PC-3 (cell line): ENCODE data around the gene ASCL5. TPM values are rescaled to one million over a fixed set of nuclear protein-coding genes. Genes with fewer than 3 reads are reported as not detected.

Experiments used
- ATAC-seq: fragments of 200-7000 bp; cut with Tn5 transposase; 2 replicates; pipeline ENCODE4 v1.9.1; 2020; ENCODE audit warnings: mild to moderate bottlenecking, moderate library complexity
- BruUV-seq: library from RNA; stranded (reverse); fragments of 400-500 nt; replicated peaks from 2 replicates; lab custom pipeline; 2021; lab: Mats Ljungman, UMichigan
- CTCF ChIA-PET: fragments of 300-600 bp; sonication (Branson Sonifier 250); formaldehyde crosslinking; loops from one replicate; lab custom pipeline; 2022; ENCODE audit warnings: antibody characterized with exemption; lab: Charles Lee
- POLR2A ChIA-PET: fragments of 300-600 bp; sonication (Branson Sonifier 250); formaldehyde crosslinking; loops from one replicate; lab custom pipeline; 2022; ENCODE audit warnings: antibody characterized with exemption; ENCODE audit not compliant: unreplicated experiment; lab: Charles Lee
- DNase-seq: peaks from one replicate; pipeline ENCODE4 v3.0.0-alpha.2; 2015
- H2AFZ ChIP-seq: fragments of 300-600 bp; sonication (generic); 2 replicates; pipeline ENCODE4 v1.6.0; 2016; ENCODE audit warnings: antibody characterized with exemption, low read length
- H3F3A ChIP-seq: fragments of 300-600 bp; sonication (generic); one replicate; pipeline ENCODE4 v1.6.0; 2017; ENCODE audit warnings: antibody characterized with exemption, low read length, control low read depth, mild to moderate bottlenecking; ENCODE audit not compliant: unreplicated experiment
- H3K27ac ChIP-seq: fragments of 300-600 bp; sonication (generic); 2 replicates; pipeline ENCODE4 v1.5.1; 2016; ENCODE audit warnings: mild to moderate bottlenecking, low read length
- H3K27me3 ChIP-seq: fragments of 300-600 bp; sonication (generic); 2 replicates; pipeline ENCODE4 v1.6.1; 2016; ENCODE audit warnings: low read length, mixed read lengths
- H3K36me3 ChIP-seq: fragments of 300-600 bp; sonication (generic); 2 replicates; pipeline ENCODE4 v1.6.1; 2016; ENCODE audit warnings: low read depth, mixed run types, low read length, mixed read lengths
- H3K4me1 ChIP-seq: fragments of 300-600 bp; sonication (generic); 2 replicates; pipeline ENCODE4 v1.5.1; 2016; ENCODE audit warnings: low read length; ENCODE audit not compliant: insufficient read depth
- H3K4me2 ChIP-seq: fragments of 300-600 bp; sonication (generic); 2 replicates; pipeline ENCODE4 v1.6.0; 2016; ENCODE audit warnings: low read length
- H3K4me3 ChIP-seq: fragments of 300-600 bp; sonication (generic); 2 replicates; pipeline ENCODE4 v1.5.1; 2016; ENCODE audit warnings: mild to moderate bottlenecking, low read length, mixed read lengths
- H3K79me2 ChIP-seq: fragments of 300-600 bp; sonication (generic); 2 replicates; pipeline ENCODE4 v1.6.1; 2017; ENCODE audit warnings: low read length, mixed read lengths
- H3K9ac ChIP-seq: fragments of 300-600 bp; sonication (generic); 2 replicates; pipeline ENCODE4 v1.6.0; 2016; ENCODE audit warnings: mild to moderate bottlenecking, low read length
- H3K9me2 ChIP-seq: fragments of 300-600 bp; sonication (generic); replicated peaks from 2 replicates; pipeline ENCODE4 v1.6.1; 2016; ENCODE audit warnings: mixed run types, low read length, mixed read lengths
- H3K9me3 ChIP-seq: fragments of 300-600 bp; sonication (generic); 2 replicates; pipeline ENCODE4 v1.6.1; 2016; ENCODE audit warnings: low read length, mixed read lengths
- H4K20me1 ChIP-seq: fragments of 300-600 bp; sonication (generic); 2 replicates; pipeline ENCODE4 v1.6.1; 2016; ENCODE audit warnings: low read length, mixed read lengths
- EZH2 ChIP-seq: fragments of 300-600 bp; sonication (generic); IDR thresholded peaks from one replicate; pipeline ENCODE4 v1.6.1; 2017; ENCODE audit warnings: antibody characterized with exemption, mild to moderate bottlenecking, low read length; ENCODE audit not compliant: unreplicated experiment
- EZH2phosphoT487 ChIP-seq: fragments of 300-600 bp; sonication (generic); IDR thresholded peaks from 2 replicates; pipeline ENCODE4 v1.6.1; 2018; ENCODE audit warnings: mild to moderate bottlenecking, antibody characterized with exemption, low read length, borderline replicate concordance
- intact Hi-C: fragments of 100-400 bp; cut with micrococcal nuclease; formaldehyde crosslinking; loops from 2 replicates; pipeline ENCODE4 v1.9.0; 2023
- total RNA-seq: library from RNA; depleted of rRNA; stranded (reverse); fragments of >200 nt; gene quantifications from 2 replicates; pipeline ENCODE4 v1.2.3, GENCODE V29; 2014; rRNA removed
- TF ChIP-seq, protein P1 (sequence below): fragments of 300-600 bp; sonication (generic); conservative IDR thresholded peaks from 2 replicates; pipeline ENCODE4 v1.5.1; 2017; ENCODE audit warnings: antibody characterized with exemption, low read depth, mild to moderate bottlenecking, low read length

ASCL5 gene
- total RNA-seq, 1 experiment from 2014 or later, result 3.1 TPM

DNA sequence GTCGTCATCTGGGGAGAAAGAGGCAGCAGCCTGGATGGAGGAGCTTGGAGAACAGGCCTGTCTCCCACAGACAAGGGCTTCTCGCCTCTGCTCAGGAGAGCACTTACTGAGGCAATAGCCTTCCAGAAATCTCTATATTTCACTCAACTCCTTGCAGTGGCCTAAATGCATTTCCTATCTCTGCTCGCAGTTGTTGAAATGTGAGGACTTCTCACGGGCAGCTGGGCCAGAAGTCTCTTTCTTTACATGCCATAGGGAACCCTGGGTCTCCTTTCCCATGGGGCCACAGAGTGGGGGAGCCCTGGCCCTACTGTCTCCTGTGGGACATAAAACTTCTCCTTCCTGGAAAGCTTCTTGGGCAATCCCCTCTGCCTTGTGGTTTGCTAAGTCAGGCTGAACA, 60.0 kb downstream of the ASCL5 start:
- POLR2A ChIA-PET, result no interaction called here
- intact Hi-C loops, result no loop called here
- Histone ChIP-seq H4K20me1 (no peaks in the 10 kb centered on the region), H3K4me3 (no peak overlapping the region), H3K4me2 (no peak overlapping the region), H3K9ac (no peak overlapping the region), H3K9me3 (no peaks in the 10 kb centered on the region), H3K79me2 (no peaks in the 10 kb centered on the region), H3K36me3 (no peaks in the 10 kb centered on the region), H3K27ac (no peak overlapping the region), H3K4me1 (no peaks in the 10 kb centered on the region; the same call in 1 of the 2 replicates), H3F3A (no peaks in the 10 kb centered on the region), H3K9me2 (no peaks in the 10 kb centered on the region), H2AFZ (no peak overlapping the region), H3K27me3 (peaks cover 81% of the 10 kb centered on the region)
- ATAC-seq (no peak), DNase-seq (no peak)
- CTCF ChIA-PET, result no interaction called here
- no TSS peak for BruUV-seq
- no peak for TF ChIP-seq EZH2phosphoT487
- TF ChIP-seq, protein P1, sequence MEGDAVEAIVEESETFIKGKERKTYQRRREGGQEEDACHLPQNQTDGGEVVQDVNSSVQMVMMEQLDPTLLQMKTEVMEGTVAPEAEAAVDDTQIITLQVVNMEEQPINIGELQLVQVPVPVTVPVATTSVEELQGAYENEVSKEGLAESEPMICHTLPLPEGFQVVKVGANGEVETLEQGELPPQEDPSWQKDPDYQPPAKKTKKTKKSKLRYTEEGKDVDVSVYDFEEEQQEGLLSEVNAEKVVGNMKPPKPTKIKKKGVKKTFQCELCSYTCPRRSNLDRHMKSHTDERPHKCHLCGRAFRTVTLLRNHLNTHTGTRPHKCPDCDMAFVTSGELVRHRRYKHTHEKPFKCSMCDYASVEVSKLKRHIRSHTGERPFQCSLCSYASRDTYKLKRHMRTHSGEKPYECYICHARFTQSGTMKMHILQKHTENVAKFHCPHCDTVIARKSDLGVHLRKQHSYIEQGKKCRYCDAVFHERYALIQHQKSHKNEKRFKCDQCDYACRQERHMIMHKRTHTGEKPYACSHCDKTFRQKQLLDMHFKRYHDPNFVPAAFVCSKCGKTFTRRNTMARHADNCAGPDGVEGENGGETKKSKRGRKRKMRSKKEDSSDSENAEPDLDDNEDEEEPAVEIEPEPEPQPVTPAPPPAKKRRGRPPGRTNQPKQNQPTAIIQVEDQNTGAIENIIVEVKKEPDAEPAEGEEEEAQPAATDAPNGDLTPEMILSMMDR, result no peak
- no peak for TF ChIP-seq EZH2

DNA sequence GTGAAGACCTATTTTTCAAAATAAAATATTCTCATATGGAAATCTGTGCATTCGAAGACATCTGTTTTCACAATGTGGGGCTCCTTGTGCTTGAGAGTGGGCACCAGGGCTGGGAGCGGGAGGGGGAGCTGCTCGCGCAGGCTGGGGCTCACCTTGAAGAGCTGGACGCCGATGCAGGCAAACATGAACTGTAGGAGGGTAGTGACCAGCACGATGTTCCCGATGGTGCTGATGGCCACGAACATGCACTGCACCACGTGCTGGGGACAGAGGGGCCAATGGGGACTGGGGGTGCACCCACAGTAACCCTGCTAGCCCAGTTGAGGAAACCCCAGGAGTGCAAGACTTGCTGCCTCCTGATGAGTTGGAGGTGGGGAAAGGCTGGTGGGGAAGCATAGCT, 61.3 kb downstream of the ASCL5 start:
- Histone ChIP-seq H3K4me2 (no peak overlapping the region), H3F3A (no peaks in the 10 kb centered on the region), H3K36me3 (no peaks in the 10 kb centered on the region), H3K9me2 (no peaks in the 10 kb centered on the region), H3K27ac (no peak overlapping the region), H3K9me3 (no peaks in the 10 kb centered on the region), H3K4me3 (no peak overlapping the region), H3K4me1 (no peaks in the 10 kb centered on the region), H3K79me2 (no peaks in the 10 kb centered on the region), H2AFZ (no peak overlapping the region), H3K27me3 (peaks cover 85% of the 10 kb centered on the region), H3K9ac (no peak overlapping the region), H4K20me1 (no peaks in the 10 kb centered on the region)
- DNase-seq (no peak), ATAC-seq (no peak)
- TF ChIP-seq EZH2phosphoT487 (no peak), EZH2 (no peak)
- TF ChIP-seq, protein P1, result no peak
- ChIA-PET POLR2A (no interaction called here), CTCF (no interaction called here)
- BruUV-seq, result no TSS peak
- intact Hi-C loops, result no loop called here

GRCh38 chr1:201064806-201065205, 62.2 kb downstream of the ASCL5 start:
- Histone ChIP-seq H3K4me3 (no peak overlapping the region), H3K4me1 (no peaks in the 10 kb centered on the region), H3K36me3 (no peaks in the 10 kb centered on the region), H3K9me3 (no peaks in the 10 kb centered on the region), H3K79me2 (no peaks in the 10 kb centered on the region), H3K9ac (no peak overlapping the region), H3K4me2 (no peak overlapping the region), H2AFZ (no peak overlapping the region), H3K9me2 (no peaks in the 10 kb centered on the region), H4K20me1 (no peaks in the 10 kb centered on the region), H3K27me3 (peaks cover 84% of the 10 kb centered on the region), H3F3A (no peaks in the 10 kb centered on the region), H3K27ac (no peak overlapping the region)
- intact Hi-C loops, result no loop called here
- CTCF ChIA-PET, result no interaction called here
- TF ChIP-seq, protein P1, result no peak
- no peak for TF ChIP-seq EZH2
- TF ChIP-seq EZH2phosphoT487, result no peak
- no peak for DNase-seq
- ATAC-seq, result no peak
- POLR2A ChIA-PET, result no interaction called here
- no TSS peak for BruUV-seq

Other genes starting within 250 kb of the ASCL5 start
- gene INAVA, start 232.3 kb downstream of the ASCL5 start, total RNA-seq, result 102 and 128 TPM in 2 replicates
- 0.46 and 0.66 TPM in 2 replicates for gene KIF21B, start 103.5 kb downstream of the ASCL5 start, total RNA-seq
- gene CACNA1S, start 14.8 kb downstream of the ASCL5 start, total RNA-seq, result not detected in 2 replicates
- gene TMEM9, start 27.3 kb upstream of the ASCL5 start, total RNA-seq, result 428 and 435 TPM in 2 replicates
- 0.04 and 0.63 TPM in 2 replicates for gene IGFN1, start 63.6 kb upstream of the ASCL5 start, total RNA-seq
- 211 and 259 TPM in 2 replicates for gene PKP1, start 156.3 kb upstream of the ASCL5 start, total RNA-seq